Measurements from ENCODE around the gene GPN2.
"Not testable (repeated sequence)": the region's sequence is repeated elsewhere in the genome, so short reads cannot be mapped to it uniquely, and the experiment has no call there.

Gene GPN2

DNA sequence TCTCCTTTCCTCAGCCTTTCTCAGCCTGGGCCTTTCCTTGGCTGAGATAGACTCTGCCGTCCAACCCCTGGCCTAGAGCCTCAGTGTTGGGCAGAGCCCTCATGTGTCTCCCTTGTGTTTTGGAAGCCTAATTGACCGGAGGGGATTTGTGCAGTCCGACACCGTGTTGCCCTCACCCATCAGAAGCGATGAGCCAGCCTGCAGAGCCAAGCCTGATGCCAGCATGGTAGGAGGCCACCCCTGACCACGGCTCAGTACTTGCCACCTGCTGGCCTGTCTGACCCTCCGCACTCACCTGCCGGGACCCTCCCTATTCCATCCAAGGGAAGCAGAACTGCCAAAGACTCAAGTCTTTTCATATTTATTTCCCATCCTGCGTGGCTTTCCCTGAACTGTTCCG is 36.5 kb downstream of the GPN2 start:
- in situ Hi-C loops (cut with HindIII; ENCODE audit: low sequenced_read_pairs): no loop called here
- no peak for DNase-seq (ENCODE audit: low read depth)
- TF ChIP-seq, protein P1, sequence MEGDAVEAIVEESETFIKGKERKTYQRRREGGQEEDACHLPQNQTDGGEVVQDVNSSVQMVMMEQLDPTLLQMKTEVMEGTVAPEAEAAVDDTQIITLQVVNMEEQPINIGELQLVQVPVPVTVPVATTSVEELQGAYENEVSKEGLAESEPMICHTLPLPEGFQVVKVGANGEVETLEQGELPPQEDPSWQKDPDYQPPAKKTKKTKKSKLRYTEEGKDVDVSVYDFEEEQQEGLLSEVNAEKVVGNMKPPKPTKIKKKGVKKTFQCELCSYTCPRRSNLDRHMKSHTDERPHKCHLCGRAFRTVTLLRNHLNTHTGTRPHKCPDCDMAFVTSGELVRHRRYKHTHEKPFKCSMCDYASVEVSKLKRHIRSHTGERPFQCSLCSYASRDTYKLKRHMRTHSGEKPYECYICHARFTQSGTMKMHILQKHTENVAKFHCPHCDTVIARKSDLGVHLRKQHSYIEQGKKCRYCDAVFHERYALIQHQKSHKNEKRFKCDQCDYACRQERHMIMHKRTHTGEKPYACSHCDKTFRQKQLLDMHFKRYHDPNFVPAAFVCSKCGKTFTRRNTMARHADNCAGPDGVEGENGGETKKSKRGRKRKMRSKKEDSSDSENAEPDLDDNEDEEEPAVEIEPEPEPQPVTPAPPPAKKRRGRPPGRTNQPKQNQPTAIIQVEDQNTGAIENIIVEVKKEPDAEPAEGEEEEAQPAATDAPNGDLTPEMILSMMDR (IDR thresholded peaks at IDR 0.05; ENCODE audit: low read depth, low read length, missing control alignments): no peak
- no peak overlapping the region for H3K4me3 ChIP-seq (ENCODE audit: low read depth, low read length)

DNA sequence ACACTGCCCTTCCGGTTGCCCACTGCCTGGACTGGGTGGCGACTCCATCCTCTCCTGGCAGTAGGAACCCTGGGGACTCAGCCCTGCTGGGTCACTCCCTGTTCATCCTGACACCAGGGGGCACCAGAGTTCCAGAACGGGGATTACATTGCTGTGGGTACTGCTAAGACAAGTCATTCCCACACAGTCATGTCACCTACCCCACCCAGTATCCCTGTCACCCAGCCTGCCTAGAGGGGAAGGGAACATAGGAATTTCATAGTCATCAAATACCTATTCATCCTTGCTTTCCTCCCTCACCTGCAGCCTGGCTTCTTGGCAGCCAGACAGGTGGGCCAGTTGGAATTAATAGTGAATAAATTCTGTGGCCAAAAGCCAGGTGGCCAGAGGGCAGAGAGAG is 36.9 kb downstream of the GPN2 start:
- in situ Hi-C loops (cut with HindIII; ENCODE audit: low sequenced_read_pairs): no loop called here
- no peak overlapping the region for H3K4me3 ChIP-seq (ENCODE audit: low read depth, low read length)
- peak; percentile 39 for DNase-seq (ENCODE audit: low read depth)

DNA sequence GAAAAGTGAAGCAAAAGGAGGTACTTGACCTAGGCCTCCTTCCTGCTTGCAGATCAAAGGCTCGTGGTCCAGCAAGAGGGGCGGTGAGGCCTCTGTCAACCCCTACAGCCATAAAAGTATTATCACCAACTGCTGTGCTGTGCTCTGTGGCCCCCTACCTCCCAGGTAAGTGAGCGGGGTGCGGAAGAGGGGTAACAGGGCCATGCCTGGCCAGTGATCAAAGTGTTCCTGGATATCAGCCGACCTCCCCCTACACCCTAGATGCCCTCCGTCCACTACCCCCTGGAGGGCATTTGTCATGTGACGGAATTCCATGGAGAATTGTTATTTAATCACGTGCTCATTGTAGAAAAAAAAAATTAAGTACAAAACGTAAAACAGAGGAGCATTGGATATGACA is 37.4 kb downstream of the GPN2 start:
- DNase-seq (ENCODE audit: low read depth): no peak
- in situ Hi-C loops (cut with HindIII; ENCODE audit: low sequenced_read_pairs): no loop called here
- H3K4me3 ChIP-seq (ENCODE audit: low read depth, low read length): no peak overlapping the region
- TF ChIP-seq, protein P1 (IDR thresholded peaks at IDR 0.05; ENCODE audit: low read depth, low read length, missing control alignments): no peak

More for the DNA sequence above, 36.9 kb downstream of the GPN2 start:
- TF ChIP-seq, protein P1 (IDR thresholded peaks at IDR 0.05; ENCODE audit: low read depth, low read length, missing control alignments): peak; percentile 88

DNA sequence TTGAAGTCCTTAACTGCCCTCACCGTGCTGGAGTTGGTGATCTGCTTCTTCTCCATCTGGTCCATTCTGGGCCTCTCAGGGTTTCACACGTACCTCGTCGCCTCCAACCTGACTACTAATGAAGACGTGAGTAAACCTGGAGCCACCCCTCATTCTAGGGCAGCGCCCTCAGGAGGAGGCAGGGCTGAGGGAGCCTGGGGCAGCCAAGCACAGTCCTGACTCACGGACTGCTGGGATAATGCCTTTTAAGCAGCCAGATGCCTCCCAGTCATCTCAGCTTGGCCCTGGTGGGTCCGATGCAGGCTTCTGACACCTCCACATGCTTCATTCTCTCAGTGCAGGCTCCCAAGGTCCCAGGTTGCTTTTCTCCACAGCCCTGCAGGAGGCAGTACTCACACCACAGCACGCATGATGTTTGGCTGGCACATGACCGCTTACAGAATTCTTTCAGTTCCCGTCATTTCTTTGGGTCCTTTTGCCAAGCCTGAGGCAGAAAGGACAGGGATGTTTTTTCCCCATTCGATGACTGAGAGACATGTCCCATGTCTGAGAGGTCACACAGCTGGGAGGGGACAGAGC is 38.9 kb downstream of the GPN2 start:
- no peak overlapping the region for H3K4me3 ChIP-seq (ENCODE audit: low read depth, low read length)
- TF ChIP-seq, protein P1 (IDR thresholded peaks at IDR 0.05; ENCODE audit: low read depth, low read length, missing control alignments): peak; percentile 23
- no peak for DNase-seq (ENCODE audit: low read depth)
- in situ Hi-C loops (cut with HindIII; ENCODE audit: low sequenced_read_pairs): no loop called here

DNA sequence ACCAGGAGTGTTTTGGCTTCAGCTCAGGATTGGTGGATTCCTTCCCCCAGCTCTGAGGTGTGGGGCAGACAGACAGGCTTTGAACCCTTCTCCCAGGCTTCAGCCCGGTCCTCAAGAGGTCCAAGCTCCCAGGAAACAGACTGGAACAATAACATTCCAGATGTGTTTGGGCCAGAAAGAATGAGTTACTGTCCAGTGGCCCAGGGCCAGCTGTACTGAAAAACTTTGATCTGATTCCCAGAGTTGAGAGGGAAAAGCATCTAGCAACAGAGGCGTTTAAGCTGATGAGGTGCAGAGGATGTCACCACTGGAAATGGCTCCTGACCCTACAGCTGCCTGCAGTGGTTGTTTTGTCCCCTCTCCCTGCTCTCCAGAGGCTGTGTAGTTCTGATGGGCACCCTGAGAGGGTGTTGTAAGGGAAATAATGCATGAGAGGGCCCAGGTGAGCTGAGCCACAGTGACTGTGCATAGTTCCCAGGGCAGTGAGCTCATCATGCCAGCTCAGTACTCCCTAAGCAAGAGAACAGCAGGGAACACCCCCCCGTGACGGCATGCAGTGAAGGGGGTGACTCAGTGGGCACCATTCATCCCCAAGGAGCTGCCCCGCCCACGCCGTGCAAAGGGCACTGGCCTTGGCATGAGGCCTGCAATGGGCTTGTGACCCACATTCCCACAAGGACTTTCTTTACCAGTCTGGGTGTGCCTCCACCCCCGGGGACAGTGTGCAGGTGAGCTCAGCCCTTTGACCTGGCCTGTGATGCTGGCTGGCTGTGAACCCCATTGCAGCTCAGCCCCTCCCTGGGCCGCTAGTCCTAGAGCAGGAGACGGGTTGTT is 40.9 kb downstream of the GPN2 start:
- in situ Hi-C loops (cut with HindIII; ENCODE audit: low sequenced_read_pairs): no loop called here
- peak; percentile 36 for DNase-seq (ENCODE audit: low read depth)
- TF ChIP-seq, protein P1 (IDR thresholded peaks at IDR 0.05; ENCODE audit: low read depth, low read length, missing control alignments): peak; percentile 8
- H3K4me3 ChIP-seq (ENCODE audit: low read depth, low read length): no peak overlapping the region

DNA sequence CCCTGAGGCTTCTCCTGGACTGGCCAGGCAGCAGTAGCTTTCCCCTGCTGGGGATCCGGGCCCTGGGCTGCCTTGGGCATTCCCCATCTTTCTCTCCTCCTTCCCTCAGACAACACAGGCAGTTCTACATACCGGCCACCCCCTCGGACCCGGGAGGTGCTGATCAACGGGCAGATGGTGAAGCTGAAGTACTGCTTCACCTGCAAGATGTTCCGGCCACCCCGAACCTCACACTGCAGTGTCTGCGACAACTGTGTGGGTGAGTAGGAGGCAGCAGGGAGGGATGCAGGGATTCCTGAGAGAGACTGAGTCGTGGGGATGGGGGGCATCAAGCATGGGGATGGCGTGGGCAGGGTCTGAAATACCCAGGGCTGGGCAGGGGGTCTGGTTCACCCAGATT is 41.6 kb downstream of the GPN2 start:
- TF ChIP-seq, protein P1 (IDR thresholded peaks at IDR 0.05; ENCODE audit: low read depth, low read length, missing control alignments): no peak

DNA sequence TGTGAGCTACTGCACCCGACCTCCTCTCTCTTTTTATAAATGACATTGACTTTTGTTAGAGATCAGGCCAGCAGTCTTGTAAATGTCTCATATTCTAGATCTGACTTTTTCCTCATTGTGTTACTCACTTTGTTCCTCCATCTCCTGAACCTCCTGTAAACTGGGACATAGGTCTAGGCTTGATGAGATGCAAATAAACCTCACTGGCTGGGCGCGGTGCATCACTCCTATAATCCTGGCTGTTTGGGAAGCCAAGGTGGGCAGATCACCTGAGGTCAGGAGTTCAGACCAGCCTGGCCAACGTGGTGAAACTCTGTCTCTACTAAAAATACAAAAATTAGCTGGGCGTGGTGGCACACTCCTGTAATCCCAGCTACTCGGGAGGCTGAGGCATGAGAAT is 42.3 kb downstream of the GPN2 start:
- H3K4me3 ChIP-seq (ENCODE audit: low read depth, low read length); in situ Hi-C loops (cut with HindIII; ENCODE audit: low sequenced_read_pairs); DNase-seq (ENCODE audit: low read depth): not testable (repeated sequence)

More for the DNA sequence above, 41.6 kb downstream of the GPN2 start:
- in situ Hi-C loops (cut with HindIII; ENCODE audit: low sequenced_read_pairs): no loop called here
- no peak overlapping the region for H3K4me3 ChIP-seq (ENCODE audit: low read depth, low read length)
- no peak for DNase-seq (ENCODE audit: low read depth)

Data from astrocyte of the cerebellum (primary cell).